ENCODE measurements around the gene LDLRAD2. TPM values are rescaled to one million over a fixed set of nuclear protein-coding genes. Genes with fewer than 3 reads are reported as not detected.
A peak's percentile ranks its signal among the peaks of the same experiment; 100 is the strongest.
"Not testable (repeated sequence)": the region's sequence is repeated elsewhere in the genome, so short reads cannot be mapped to it uniquely, and the experiment has no call there.

Gene LDLRAD2
- total RNA-seq, 1 donor, result not detected

- H3K36me3 ChIP-seq (ENCODE audit: insufficient read depth, low read length), result peaks cover 77% of the 10 kb centered on the region
- no peak overlapping the region for H3K4me3 ChIP-seq (ENCODE audit: insufficient read depth, low read length)
- DNase-seq (ENCODE audit: insufficient read length, low spot score, missing footprints), result peak; percentile 51
- H3K9me3 ChIP-seq (ENCODE audit: low read depth, low read length), result no peaks in the 10 kb centered on the region
- H2AFZ ChIP-seq (ENCODE audit: low read length), result no peak overlapping the region
- H3K4me2 ChIP-seq (ENCODE audit: insufficient read depth, low read length), result no peak overlapping the region
- no peaks in the 10 kb centered on the region for H3K4me1 ChIP-seq (ENCODE audit: insufficient read depth, low read length)
- no peak overlapping the region for H3K27ac ChIP-seq (ENCODE audit: low read depth, low read length)
- no peaks in the 10 kb centered on the region for H3K27me3 ChIP-seq (ENCODE audit: insufficient read depth, low read length)
- TF ChIP-seq CTCF (IDR thresholded peaks at IDR 0.05; ENCODE audit: extremely low read depth, low read depth, low read length), result no peak
- no peaks in the 10 kb centered on the region for H3K79me2 ChIP-seq (ENCODE audit: insufficient read depth, low read length)
- H4K20me1 ChIP-seq (ENCODE audit: insufficient read depth, low read length), result peaks cover 23% of the 10 kb centered on the region
These were observed 11.3 kb downstream of the LDLRAD2 start for GRCh38 chr1:21823206-21823979.

GRCh38 chr1:21823980-21824702 lies 12.1 kb downstream of the LDLRAD2 start:
- Histone ChIP-seq H3K79me2 (ENCODE audit: insufficient read depth, low read length) (no peaks in the 10 kb centered on the region), H3K9me3 (ENCODE audit: low read depth, low read length) (no peaks in the 10 kb centered on the region), H3K27ac (ENCODE audit: low read depth, low read length) (no peak overlapping the region), H3K27me3 (ENCODE audit: insufficient read depth, low read length) (no peaks in the 10 kb centered on the region), H3K4me1 (ENCODE audit: insufficient read depth, low read length) (no peaks in the 10 kb centered on the region), H3K36me3 (ENCODE audit: insufficient read depth, low read length) (peaks cover 83% of the 10 kb centered on the region), H2AFZ (ENCODE audit: low read length) (no peak overlapping the region), H3K4me2 (ENCODE audit: insufficient read depth, low read length) (no peak overlapping the region), H3K4me3 (ENCODE audit: insufficient read depth, low read length) (no peak overlapping the region), H4K20me1 (ENCODE audit: insufficient read depth, low read length) (peaks cover 24% of the 10 kb centered on the region)
- peak; percentile 81 for DNase-seq (ENCODE audit: insufficient read length, low spot score, missing footprints)
- TF ChIP-seq CTCF (IDR thresholded peaks at IDR 0.05; ENCODE audit: extremely low read depth, low read depth, low read length), result no peak

GRCh38 chr1:21824926-21825325 lies 12.9 kb downstream of the LDLRAD2 start:
- DNase-seq (ENCODE audit: insufficient read length, low spot score, missing footprints), result peak; percentile 71
- Histone ChIP-seq H3K4me3 (ENCODE audit: insufficient read depth, low read length) (no peak overlapping the region), H3K27me3 (ENCODE audit: insufficient read depth, low read length) (no peaks in the 10 kb centered on the region), H2AFZ (ENCODE audit: low read length) (no peak overlapping the region), H3K9me3 (ENCODE audit: low read depth, low read length) (no peaks in the 10 kb centered on the region), H3K36me3 (ENCODE audit: insufficient read depth, low read length) (peaks cover 86% of the 10 kb centered on the region), H3K4me1 (ENCODE audit: insufficient read depth, low read length) (no peaks in the 10 kb centered on the region), H3K4me2 (ENCODE audit: insufficient read depth, low read length) (no peak overlapping the region), H4K20me1 (ENCODE audit: insufficient read depth, low read length) (peaks cover 24% of the 10 kb centered on the region), H3K79me2 (ENCODE audit: insufficient read depth, low read length) (no peaks in the 10 kb centered on the region), H3K27ac (ENCODE audit: low read depth, low read length) (no peak overlapping the region)
- TF ChIP-seq CTCF (IDR thresholded peaks at IDR 0.05; ENCODE audit: extremely low read depth, low read depth, low read length), result no peak

DNA sequence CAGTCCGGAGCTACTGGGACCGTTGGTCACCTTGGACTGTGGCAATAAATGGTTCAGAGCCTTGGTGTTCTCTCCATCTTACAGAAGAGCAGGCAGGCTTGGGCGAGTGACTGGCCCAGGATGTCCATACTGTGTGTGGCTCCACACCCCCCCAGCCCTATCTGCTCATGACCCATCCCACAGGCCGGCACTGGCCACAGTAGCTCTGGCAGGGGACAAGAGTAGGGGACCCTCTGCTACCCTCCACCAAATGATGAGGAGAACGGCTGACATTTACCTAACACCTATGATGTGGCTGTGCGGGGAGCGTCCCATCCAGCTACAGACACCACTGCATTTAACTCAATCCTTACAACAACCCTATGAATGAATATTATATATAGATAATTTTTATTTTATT lies 13.3 kb downstream of the LDLRAD2 start:
- Histone ChIP-seq H3K27me3 (ENCODE audit: insufficient read depth, low read length) (no peaks in the 10 kb centered on the region), H3K79me2 (ENCODE audit: insufficient read depth, low read length) (no peaks in the 10 kb centered on the region), H3K4me1 (ENCODE audit: insufficient read depth, low read length) (no peaks in the 10 kb centered on the region), H3K4me2 (ENCODE audit: insufficient read depth, low read length) (no peak overlapping the region), H3K4me3 (ENCODE audit: insufficient read depth, low read length) (no peak overlapping the region), H3K27ac (ENCODE audit: low read depth, low read length) (no peak overlapping the region), H4K20me1 (ENCODE audit: insufficient read depth, low read length) (peaks cover 26% of the 10 kb centered on the region), H3K9me3 (ENCODE audit: low read depth, low read length) (no peaks in the 10 kb centered on the region), H2AFZ (ENCODE audit: low read length) (no peak overlapping the region), H3K36me3 (ENCODE audit: insufficient read depth, low read length) (peaks cover 88% of the 10 kb centered on the region)
- no peak for TF ChIP-seq CTCF (IDR thresholded peaks at IDR 0.05; ENCODE audit: extremely low read depth, low read depth, low read length)
- DNase-seq (ENCODE audit: insufficient read length, low spot score, missing footprints), result peak; percentile 77

DNA sequence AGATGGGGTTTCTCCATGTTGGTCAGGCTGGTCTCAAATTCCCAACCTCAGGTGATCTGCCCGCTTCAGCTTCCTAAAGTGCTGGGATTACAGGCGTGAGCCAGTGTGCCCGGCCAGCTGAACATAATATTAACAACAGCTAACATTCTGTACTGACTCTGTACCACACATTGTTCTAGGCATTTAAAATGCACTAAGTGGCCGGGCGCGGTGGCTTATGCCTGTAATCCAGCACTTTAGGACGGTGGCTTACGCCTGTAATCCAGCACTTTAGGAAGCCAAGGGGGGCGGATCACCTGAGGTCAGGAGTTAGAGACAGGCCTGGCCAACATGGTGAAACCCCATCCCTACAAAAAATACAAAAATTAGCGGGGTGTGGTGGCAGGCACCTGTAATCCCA lies 14.6 kb downstream of the LDLRAD2 start:
- DNase-seq (ENCODE audit: insufficient read length, low spot score, missing footprints), result peak; percentile 54
- H3K4me1 ChIP-seq (ENCODE audit: insufficient read depth, low read length); H3K79me2 ChIP-seq (ENCODE audit: insufficient read depth, low read length); H3K27ac ChIP-seq (ENCODE audit: low read depth, low read length); H3K4me3 ChIP-seq (ENCODE audit: insufficient read depth, low read length); H3K27me3 ChIP-seq (ENCODE audit: insufficient read depth, low read length); H3K9me3 ChIP-seq (ENCODE audit: low read depth, low read length); H2AFZ ChIP-seq (ENCODE audit: low read length); H3K4me2 ChIP-seq (ENCODE audit: insufficient read depth, low read length): not testable (repeated sequence)
- Histone ChIP-seq H3K36me3 (ENCODE audit: insufficient read depth, low read length) (peaks cover 85% of the 10 kb centered on the region), H4K20me1 (ENCODE audit: insufficient read depth, low read length) (peaks cover 27% of the 10 kb centered on the region)
